ENCODE measurements around the gene TXNDC17.
"Not testable (repeated sequence)": the region's sequence is repeated elsewhere in the genome, so short reads cannot be mapped to it uniquely, and the experiment has no call there.

DNA sequence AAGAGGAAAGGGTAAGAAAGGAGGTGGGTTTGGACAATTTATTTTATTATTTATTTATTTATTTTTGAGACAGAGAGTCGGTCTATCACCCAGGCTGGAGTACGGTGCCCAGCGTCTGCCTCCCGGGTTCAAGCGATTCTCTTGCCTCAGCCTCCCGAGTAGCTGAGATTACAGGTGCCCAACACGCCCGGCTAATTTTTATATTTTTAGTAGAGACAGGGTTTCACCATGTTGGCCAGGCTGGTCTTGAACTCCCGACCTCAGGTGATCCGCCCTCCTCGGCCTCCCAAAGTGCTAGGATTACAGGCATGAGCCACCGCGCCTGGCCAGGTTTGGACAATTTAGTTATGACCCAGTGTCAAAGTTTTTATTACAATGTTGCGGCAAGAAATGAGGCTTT is 22.3 kb downstream of the TXNDC17 start:
- not testable (repeated sequence) for TF ChIP-seq CTCF, POLR2A (IDR thresholded peaks at IDR 0.05)

All from uterus (tissue), 2 donors.